ENCODE measurements around the gene TRIO. TPM values are rescaled to one million over a fixed set of nuclear protein-coding genes. Genes with fewer than 3 reads are reported as not detected.

Gene TRIO
- polyA plus RNA-seq, 3 donors, result 1.7 to 45.8 (median 2.1) TPM

GRCh38 chr5:14425559-14425958 is 282.4 kb downstream of the TRIO start:
- H3K4me3 Mint-ChIP-seq, result no peak overlapping the region
- H4K20me1 ChIP-seq (ENCODE audit: insufficient read depth, low read length), result no peaks in the 10 kb centered on the region
- intact Hi-C loops (cut with micrococcal nuclease), result no loop called here
- no peak overlapping the region for H3K27ac Mint-ChIP-seq
- no peak for TF ChIP-seq CTCF (IDR thresholded peaks at IDR 0.05)
- H3K27me3 Mint-ChIP-seq (ENCODE audit: low read depth in 3 of 3), result no peaks in the 10 kb centered on the region
- no peak overlapping the region for H3K27ac ChIP-seq (ENCODE audit: low read depth in 1 of 2, low read length in 2 of 2)
- no peaks in the 10 kb centered on the region for H3K79me2 ChIP-seq (ENCODE audit: insufficient read depth, low read length)
- peaks cover 69 to 79% of the 10 kb centered on the region in 2 donors for H3K36me3 Mint-ChIP-seq
- DNase-seq, result no peak
- 93% methylated on average over 3 of the region's 7 CpGs for WGBS (ENCODE audit: insufficient coverage)
- no peaks in the 10 kb centered on the region for H3K27me3 ChIP-seq (ENCODE audit: control insufficient read depth in 2 of 2, insufficient read depth in 2 of 2, low read length in 2 of 2)
- no peaks in the 10 kb centered on the region for H3K9me3 Mint-ChIP-seq
- H3K4me1 ChIP-seq (ENCODE audit: control insufficient read depth in 1 of 2, insufficient read depth in 2 of 2, low read length in 2 of 2), result no peaks in the 10 kb centered on the region
- H3K9ac ChIP-seq (ENCODE audit: insufficient read depth, low read length, poor library complexity, severe bottlenecking), result no peak overlapping the region
- no peak overlapping the region for H3K4me2 ChIP-seq (replicated peaks; ENCODE audit: extremely low read depth, low read length, poor library complexity, severe bottlenecking)
- no peaks in the 10 kb centered on the region for H3K4me1 Mint-ChIP-seq
- H3K9me3 ChIP-seq (replicated peaks in 1 of 2; ENCODE audit: control insufficient read depth in 1 of 2, insufficient read depth in 1 of 2, low read length in 2 of 2), result no peaks in the 10 kb centered on the region
- H3K36me3 ChIP-seq (replicated peaks in 1 of 2; ENCODE audit: control insufficient read depth in 1 of 2, insufficient read depth in 2 of 2, low read length in 2 of 2), result peaks cover 60 to 88% of the 10 kb centered on the region in 2 donors
- H2AFZ ChIP-seq (ENCODE audit: insufficient read depth, low read depth, low read length, poor library complexity, severe bottlenecking), result no peak overlapping the region
- H3K4me3 ChIP-seq (replicated peaks in 1 of 3; ENCODE audit: low read depth in 2 of 3, low read length in 3 of 3), result no peak overlapping the region

GRCh38 chr5:14426521-14426920 is 283.4 kb downstream of the TRIO start:
- TF ChIP-seq CTCF (IDR thresholded peaks at IDR 0.05), result no peak
- H3K27me3 Mint-ChIP-seq (ENCODE audit: low read depth in 3 of 3), result no peaks in the 10 kb centered on the region
- Histone ChIP-seq H3K9me3 (replicated peaks in 1 of 2; ENCODE audit: control insufficient read depth in 1 of 2, insufficient read depth in 1 of 2, low read length in 2 of 2) (no peaks in the 10 kb centered on the region), H3K4me3 (replicated peaks in 1 of 3; ENCODE audit: low read depth in 2 of 3, low read length in 3 of 3) (no peak overlapping the region), H2AFZ (ENCODE audit: insufficient read depth, low read depth, low read length, poor library complexity, severe bottlenecking) (no peak overlapping the region), H3K27ac (ENCODE audit: low read depth in 1 of 2, low read length in 2 of 2) (no peak overlapping the region), H3K27me3 (ENCODE audit: control insufficient read depth in 2 of 2, insufficient read depth in 2 of 2, low read length in 2 of 2) (no peaks in the 10 kb centered on the region), H3K79me2 (ENCODE audit: insufficient read depth, low read length) (no peaks in the 10 kb centered on the region), H3K36me3 (replicated peaks in 1 of 2; ENCODE audit: control insufficient read depth in 1 of 2, insufficient read depth in 2 of 2, low read length in 2 of 2) (peaks cover 54 to 81% of the 10 kb centered on the region in 2 donors), H3K9ac (ENCODE audit: insufficient read depth, low read length, poor library complexity, severe bottlenecking) (no peak overlapping the region), H3K4me1 (ENCODE audit: control insufficient read depth in 1 of 2, insufficient read depth in 2 of 2, low read length in 2 of 2) (no peaks in the 10 kb centered on the region), H4K20me1 (ENCODE audit: insufficient read depth, low read length) (no peaks in the 10 kb centered on the region), H3K4me2 (replicated peaks; ENCODE audit: extremely low read depth, low read length, poor library complexity, severe bottlenecking) (no peak overlapping the region)
- H3K9me3 Mint-ChIP-seq, result no peaks in the 10 kb centered on the region
- peak overlapping the region in 1 of 7 donors; percentile 43 for H3K27ac Mint-ChIP-seq
- H3K36me3 Mint-ChIP-seq, result peaks cover 64 to 77% of the 10 kb centered on the region in 2 donors
- H3K4me3 Mint-ChIP-seq, result no peak overlapping the region
- intact Hi-C loops (cut with micrococcal nuclease), result no loop called here
- DNase-seq, result no peak
- WGBS (ENCODE audit: insufficient coverage), result 89% methylated on average over 8 of the region's 10 CpGs
- no peaks in the 10 kb centered on the region for H3K4me1 Mint-ChIP-seq

Measured in CD14-positive monocyte (primary cell).